ENCODE results near the gene RIIAD1. TPM values are rescaled to one million over a fixed set of nuclear protein-coding genes. Genes with fewer than 3 reads are reported as not detected.

Gene RIIAD1
- polyA plus RNA-seq, 3 donors from 2014 or later: not detected

- Mint-ChIP-seq H3K4me1 (peaks cover 12 to 14% of the 10 kb centered on the region in 2 donors), H3K27me3 (ENCODE audit: low read depth in 3 of 3) (peaks cover 0 to 2% (median 2%) of the 10 kb centered on the region in 3 donors), H3K36me3 (peaks cover 5 to 20% (median 5%) of the 10 kb centered on the region in 3 donors), H3K27ac (no peak overlapping the region), H3K4me3 (no peak overlapping the region), H3K9me3 (no peaks in the 10 kb centered on the region)
- DNase-seq: no peak
Observed at GRCh38 chr1:151704246-151704645, 17.1 kb upstream of the RIIAD1 start.

GRCh38 chr1:151705146-151705545, 16.2 kb upstream of the RIIAD1 start:
- H3K9me3 Mint-ChIP-seq: no peaks in the 10 kb centered on the region
- H3K27ac Mint-ChIP-seq: no peak overlapping the region
- H3K27me3 Mint-ChIP-seq (ENCODE audit: low read depth in 3 of 3): peaks cover 0 to 2% (median 2%) of the 10 kb centered on the region in 3 donors
- DNase-seq: no peak
- peaks cover 0 to 12% (median 5%) of the 10 kb centered on the region in 3 donors for H3K36me3 Mint-ChIP-seq
- H3K4me3 Mint-ChIP-seq: no peak overlapping the region
- H3K4me1 Mint-ChIP-seq: peaks cover 12 to 14% of the 10 kb centered on the region in 2 donors

GRCh38 chr1:151705753-151706463, 15.4 kb upstream of the RIIAD1 start:
- Mint-ChIP-seq H3K27me3 (ENCODE audit: low read depth in 3 of 3) (peaks cover 0 to 2% (median 2%) of the 10 kb centered on the region in 3 donors), H3K27ac (no peak overlapping the region), H3K4me3 (no peak overlapping the region), H3K9me3 (no peaks in the 10 kb centered on the region), H3K4me1 (peaks cover 12 to 14% of the 10 kb centered on the region in 2 donors), H3K36me3 (peaks cover 0 to 4% (median 2%) of the 10 kb centered on the region in 3 donors)
- no peak for DNase-seq

- Mint-ChIP-seq H3K9me3 (no peaks in the 10 kb centered on the region), H3K4me3 (no peak overlapping the region), H3K4me1 (peaks cover 12 to 14% of the 10 kb centered on the region in 2 donors), H3K27me3 (ENCODE audit: low read depth in 3 of 3) (peaks cover 0 to 2% (median 2%) of the 10 kb centered on the region in 3 donors), H3K36me3 (no peaks in the 10 kb centered on the region), H3K27ac (no peak overlapping the region)
- DNase-seq: no peak
Observed at GRCh38 chr1:151706464-151707415, 14.6 kb upstream of the RIIAD1 start.

GRCh38 chr1:151707541-151708065, 13.7 kb upstream of the RIIAD1 start:
- no peaks in the 10 kb centered on the region for H3K36me3 Mint-ChIP-seq
- H3K4me3 Mint-ChIP-seq: no peak overlapping the region
- no peaks in the 10 kb centered on the region for H3K9me3 Mint-ChIP-seq
- peaks cover 0 to 4% (median 2%) of the 10 kb centered on the region in 3 donors for H3K27me3 Mint-ChIP-seq (ENCODE audit: low read depth in 3 of 3)
- H3K27ac Mint-ChIP-seq: peak overlapping the region in 1 of 6 donors; percentile 17
- H3K4me1 Mint-ChIP-seq: peaks cover 10 to 14% of the 10 kb centered on the region in 2 donors
- no peak for DNase-seq

- Mint-ChIP-seq H3K27ac (no peak overlapping the region), H3K4me3 (no peak overlapping the region), H3K36me3 (no peaks in the 10 kb centered on the region), H3K27me3 (ENCODE audit: low read depth in 3 of 3) (peaks cover under 1 to 4% (median 2%) of the 10 kb centered on the region in 3 donors), H3K9me3 (no peaks in the 10 kb centered on the region), H3K4me1 (peaks cover 6 to 7% of the 10 kb centered on the region in 2 donors)
- DNase-seq: no peak
Observed at GRCh38 chr1:151708891-151709290, 12.4 kb upstream of the RIIAD1 start.

GRCh38 chr1:151710187-151710840, 11.0 kb upstream of the RIIAD1 start:
- H3K27ac Mint-ChIP-seq: no peak overlapping the region
- H3K9me3 Mint-ChIP-seq: no peaks in the 10 kb centered on the region
- H3K36me3 Mint-ChIP-seq: no peaks in the 10 kb centered on the region
- no peak for DNase-seq
- H3K4me3 Mint-ChIP-seq: no peak overlapping the region
- peaks cover 0 to 1% of the 10 kb centered on the region in 2 donors for H3K4me1 Mint-ChIP-seq
- peaks cover 4 to 6% (median 4%) of the 10 kb centered on the region in 3 donors for H3K27me3 Mint-ChIP-seq (ENCODE audit: low read depth in 3 of 3)

- peaks cover 3 to 8% (median 6%) of the 10 kb centered on the region in 3 donors for H3K27me3 Mint-ChIP-seq (ENCODE audit: low read depth in 3 of 3)
- DNase-seq: no peak
- H3K27ac Mint-ChIP-seq: no peak overlapping the region
- H3K4me3 Mint-ChIP-seq: no peak overlapping the region
- no peaks in the 10 kb centered on the region for H3K36me3 Mint-ChIP-seq
- peaks cover 0 to 5% of the 10 kb centered on the region in 2 donors for H3K4me1 Mint-ChIP-seq
- H3K9me3 Mint-ChIP-seq: no peaks in the 10 kb centered on the region
Observed at GRCh38 chr1:151711044-151711800, 10.1 kb upstream of the RIIAD1 start.

GRCh38 chr1:151711951-151712350, 9.4 kb upstream of the RIIAD1 start:
- peaks cover 3 to 7% of the 10 kb centered on the region in 2 donors for H3K4me1 Mint-ChIP-seq
- H3K4me3 Mint-ChIP-seq: no peak overlapping the region
- DNase-seq: no peak
- peaks cover 5 to 10% (median 8%) of the 10 kb centered on the region in 3 donors for H3K27me3 Mint-ChIP-seq (ENCODE audit: low read depth in 3 of 3)
- H3K27ac Mint-ChIP-seq: no peak overlapping the region
- H3K9me3 Mint-ChIP-seq: no peaks in the 10 kb centered on the region
- H3K36me3 Mint-ChIP-seq: no peaks in the 10 kb centered on the region

GRCh38 chr1:151713044-151713443, 8.3 kb upstream of the RIIAD1 start:
- H3K4me3 Mint-ChIP-seq: no peak overlapping the region
- no peak overlapping the region for H3K27ac Mint-ChIP-seq
- no peaks in the 10 kb centered on the region for H3K36me3 Mint-ChIP-seq
- peaks cover 9 to 19% (median 17%) of the 10 kb centered on the region in 3 donors for H3K27me3 Mint-ChIP-seq (ENCODE audit: low read depth in 3 of 3)
- H3K4me1 Mint-ChIP-seq: peaks cover 11 to 13% of the 10 kb centered on the region in 2 donors
- no peaks in the 10 kb centered on the region for H3K9me3 Mint-ChIP-seq
- no peak for DNase-seq

- H3K27me3 Mint-ChIP-seq (ENCODE audit: low read depth in 3 of 3): peaks cover 13 to 20% (median 17%) of the 10 kb centered on the region in 3 donors
- H3K9me3 Mint-ChIP-seq: peaks cover 0 to 2% (median 0%) of the 10 kb centered on the region in 6 donors
- no peaks in the 10 kb centered on the region for H3K36me3 Mint-ChIP-seq
- H3K4me1 Mint-ChIP-seq: peaks cover 11 to 13% of the 10 kb centered on the region in 2 donors
- H3K4me3 Mint-ChIP-seq: no peak overlapping the region
- H3K27ac Mint-ChIP-seq: no peak overlapping the region
- no peak for DNase-seq
Observed at GRCh38 chr1:151713874-151714273, 7.4 kb upstream of the RIIAD1 start.

GRCh38 chr1:151714820-151715725, 6.2 kb upstream of the RIIAD1 start:
- H3K9me3 Mint-ChIP-seq: peaks cover 0 to 2% (median 0%) of the 10 kb centered on the region in 6 donors
- no peaks in the 10 kb centered on the region for H3K36me3 Mint-ChIP-seq
- no peak overlapping the region for H3K4me3 Mint-ChIP-seq
- DNase-seq: no peak
- no peak overlapping the region for H3K27ac Mint-ChIP-seq
- H3K27me3 Mint-ChIP-seq (ENCODE audit: low read depth in 3 of 3): peaks cover 13 to 27% (median 17%) of the 10 kb centered on the region in 3 donors
- peaks cover 12 to 21% of the 10 kb centered on the region in 2 donors for H3K4me1 Mint-ChIP-seq
